ENCODE data around the gene ACTRT2.

DNA sequence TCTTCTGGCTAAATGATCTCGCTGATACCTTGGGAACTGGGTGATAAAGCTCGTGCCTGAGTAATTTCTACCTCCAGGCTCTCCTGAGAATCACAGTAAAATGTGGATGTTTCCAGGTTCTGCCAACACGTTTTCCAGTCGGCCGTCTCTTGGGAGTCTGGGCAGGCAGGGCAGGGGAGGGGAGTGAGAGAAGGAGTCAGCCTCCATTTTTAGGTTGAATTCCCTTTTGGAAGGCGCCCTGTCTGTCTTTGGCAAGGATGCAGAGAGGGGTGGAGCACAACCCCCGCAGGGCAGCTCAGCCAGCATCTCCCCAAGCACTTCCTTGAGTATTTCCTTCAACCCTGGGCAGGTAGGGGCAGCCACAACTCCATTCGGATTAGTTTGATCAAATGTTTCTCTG is 15.5 kb upstream of the ACTRT2 start:
- TF ChIP-seq, protein P1, sequence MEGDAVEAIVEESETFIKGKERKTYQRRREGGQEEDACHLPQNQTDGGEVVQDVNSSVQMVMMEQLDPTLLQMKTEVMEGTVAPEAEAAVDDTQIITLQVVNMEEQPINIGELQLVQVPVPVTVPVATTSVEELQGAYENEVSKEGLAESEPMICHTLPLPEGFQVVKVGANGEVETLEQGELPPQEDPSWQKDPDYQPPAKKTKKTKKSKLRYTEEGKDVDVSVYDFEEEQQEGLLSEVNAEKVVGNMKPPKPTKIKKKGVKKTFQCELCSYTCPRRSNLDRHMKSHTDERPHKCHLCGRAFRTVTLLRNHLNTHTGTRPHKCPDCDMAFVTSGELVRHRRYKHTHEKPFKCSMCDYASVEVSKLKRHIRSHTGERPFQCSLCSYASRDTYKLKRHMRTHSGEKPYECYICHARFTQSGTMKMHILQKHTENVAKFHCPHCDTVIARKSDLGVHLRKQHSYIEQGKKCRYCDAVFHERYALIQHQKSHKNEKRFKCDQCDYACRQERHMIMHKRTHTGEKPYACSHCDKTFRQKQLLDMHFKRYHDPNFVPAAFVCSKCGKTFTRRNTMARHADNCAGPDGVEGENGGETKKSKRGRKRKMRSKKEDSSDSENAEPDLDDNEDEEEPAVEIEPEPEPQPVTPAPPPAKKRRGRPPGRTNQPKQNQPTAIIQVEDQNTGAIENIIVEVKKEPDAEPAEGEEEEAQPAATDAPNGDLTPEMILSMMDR (IDR thresholded peaks at IDR 0.05 in 8 of 11, conservative IDR thresholded peaks at IDR 0.05 in 3 of 11) = no peak
- no peak for TF ChIP-seq POLR2A (IDR thresholded peaks at IDR 0.05)
